ENCODE results near the gene PBLD.
"Not testable (repeated sequence)": the region's sequence is repeated elsewhere in the genome, so short reads cannot be mapped to it uniquely, and the experiment has no call there.

DNA sequence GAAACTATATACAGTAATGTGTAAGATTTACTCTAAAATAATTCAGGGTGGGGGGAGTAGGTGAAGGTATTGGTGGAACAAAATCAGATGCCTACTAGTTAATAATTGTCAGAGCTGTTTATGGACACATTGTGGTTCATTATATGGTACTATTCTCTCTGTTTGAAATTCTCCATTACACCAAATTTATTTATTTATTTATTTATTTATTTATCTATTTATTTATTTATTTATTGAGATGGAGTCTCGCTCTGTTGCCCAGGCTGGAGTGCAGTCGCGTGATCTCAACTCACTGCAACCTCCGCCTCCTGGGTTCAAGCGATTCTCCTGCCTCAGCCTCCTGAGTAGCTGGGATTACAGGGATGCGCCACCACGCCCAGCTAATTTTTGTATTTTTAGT lies 86.3 kb downstream of the PBLD start:
- TF ChIP-seq, protein P1, sequence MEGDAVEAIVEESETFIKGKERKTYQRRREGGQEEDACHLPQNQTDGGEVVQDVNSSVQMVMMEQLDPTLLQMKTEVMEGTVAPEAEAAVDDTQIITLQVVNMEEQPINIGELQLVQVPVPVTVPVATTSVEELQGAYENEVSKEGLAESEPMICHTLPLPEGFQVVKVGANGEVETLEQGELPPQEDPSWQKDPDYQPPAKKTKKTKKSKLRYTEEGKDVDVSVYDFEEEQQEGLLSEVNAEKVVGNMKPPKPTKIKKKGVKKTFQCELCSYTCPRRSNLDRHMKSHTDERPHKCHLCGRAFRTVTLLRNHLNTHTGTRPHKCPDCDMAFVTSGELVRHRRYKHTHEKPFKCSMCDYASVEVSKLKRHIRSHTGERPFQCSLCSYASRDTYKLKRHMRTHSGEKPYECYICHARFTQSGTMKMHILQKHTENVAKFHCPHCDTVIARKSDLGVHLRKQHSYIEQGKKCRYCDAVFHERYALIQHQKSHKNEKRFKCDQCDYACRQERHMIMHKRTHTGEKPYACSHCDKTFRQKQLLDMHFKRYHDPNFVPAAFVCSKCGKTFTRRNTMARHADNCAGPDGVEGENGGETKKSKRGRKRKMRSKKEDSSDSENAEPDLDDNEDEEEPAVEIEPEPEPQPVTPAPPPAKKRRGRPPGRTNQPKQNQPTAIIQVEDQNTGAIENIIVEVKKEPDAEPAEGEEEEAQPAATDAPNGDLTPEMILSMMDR (IDR thresholded peaks at IDR 0.05): not testable (repeated sequence)
- not testable (repeated sequence) for TF ChIP-seq POLR2AphosphoS5, POLR2A (IDR thresholded peaks at IDR 0.05)

Measured in gastroesophageal sphincter (tissue), 3 donors.